ENCODE data around the gene MAB21L1.

DNA sequence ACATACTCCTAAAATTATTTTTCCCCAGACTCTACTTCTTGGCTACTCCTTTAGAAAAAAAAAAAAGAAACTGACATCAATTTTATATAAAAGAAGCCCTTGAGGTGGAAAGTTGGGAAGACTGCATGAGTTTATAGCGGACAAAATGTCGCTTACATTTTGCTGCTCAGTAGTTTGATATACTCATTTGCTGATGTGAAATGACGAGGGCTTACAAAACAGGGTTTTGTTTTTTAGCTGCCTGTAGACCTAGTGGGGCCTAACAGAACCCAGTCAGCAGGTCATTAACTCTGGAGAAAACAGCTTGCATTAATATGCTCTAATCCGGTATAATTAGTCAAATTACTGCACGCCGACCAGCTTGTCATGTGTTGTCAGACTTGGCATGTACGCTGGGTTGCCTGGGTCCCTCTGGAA lies 37.6 kb upstream of the MAB21L1 start:
- TF ChIP-seq POLR2A (IDR thresholded peaks at IDR 0.05), result no peak
- TF ChIP-seq, protein P1, sequence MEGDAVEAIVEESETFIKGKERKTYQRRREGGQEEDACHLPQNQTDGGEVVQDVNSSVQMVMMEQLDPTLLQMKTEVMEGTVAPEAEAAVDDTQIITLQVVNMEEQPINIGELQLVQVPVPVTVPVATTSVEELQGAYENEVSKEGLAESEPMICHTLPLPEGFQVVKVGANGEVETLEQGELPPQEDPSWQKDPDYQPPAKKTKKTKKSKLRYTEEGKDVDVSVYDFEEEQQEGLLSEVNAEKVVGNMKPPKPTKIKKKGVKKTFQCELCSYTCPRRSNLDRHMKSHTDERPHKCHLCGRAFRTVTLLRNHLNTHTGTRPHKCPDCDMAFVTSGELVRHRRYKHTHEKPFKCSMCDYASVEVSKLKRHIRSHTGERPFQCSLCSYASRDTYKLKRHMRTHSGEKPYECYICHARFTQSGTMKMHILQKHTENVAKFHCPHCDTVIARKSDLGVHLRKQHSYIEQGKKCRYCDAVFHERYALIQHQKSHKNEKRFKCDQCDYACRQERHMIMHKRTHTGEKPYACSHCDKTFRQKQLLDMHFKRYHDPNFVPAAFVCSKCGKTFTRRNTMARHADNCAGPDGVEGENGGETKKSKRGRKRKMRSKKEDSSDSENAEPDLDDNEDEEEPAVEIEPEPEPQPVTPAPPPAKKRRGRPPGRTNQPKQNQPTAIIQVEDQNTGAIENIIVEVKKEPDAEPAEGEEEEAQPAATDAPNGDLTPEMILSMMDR (IDR thresholded peaks at IDR 0.05), result no peak
